ENCODE measurements around the gene KRT78.

KRT78 gene

DNA sequence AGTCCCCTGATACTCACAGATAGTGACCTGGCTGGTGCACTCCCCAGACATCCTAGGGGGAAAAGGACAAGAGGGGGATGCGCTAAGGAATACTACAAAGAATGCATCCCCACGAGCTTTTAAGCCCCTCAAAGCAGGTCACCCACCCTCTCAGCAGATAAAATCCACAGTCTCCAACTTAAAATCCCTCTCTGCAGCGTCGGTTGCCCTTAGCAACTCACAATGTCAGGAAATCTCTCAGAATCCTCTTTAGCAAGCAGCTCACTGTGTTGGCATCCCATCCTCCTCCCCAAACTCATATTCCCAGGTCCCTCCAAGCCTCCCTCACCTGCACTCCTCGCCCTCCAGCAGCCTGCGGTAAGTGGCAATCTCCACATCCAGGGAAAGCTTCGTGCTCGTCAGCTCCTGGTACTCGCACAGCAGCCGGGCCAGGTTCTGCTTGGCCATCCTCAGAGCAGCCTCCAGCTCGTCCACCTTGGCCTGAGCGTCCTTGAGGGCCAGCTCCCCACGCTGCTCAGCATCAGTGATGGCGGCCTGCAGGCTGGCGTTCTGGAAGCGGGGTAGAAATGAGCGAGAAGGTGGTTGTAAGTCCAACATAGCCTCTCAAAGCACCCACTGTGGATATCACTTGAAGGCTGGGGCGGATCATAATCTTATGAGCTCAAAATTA lies 9.2 kb downstream of the KRT78 start:
- no peak for DNase-seq (ENCODE audit: low read depth)

- no peak for DNase-seq (ENCODE audit: low read depth)
Observed at GRCh38 chr12:52838609-52839435, 10.0 kb downstream of the KRT78 start.

DNA sequence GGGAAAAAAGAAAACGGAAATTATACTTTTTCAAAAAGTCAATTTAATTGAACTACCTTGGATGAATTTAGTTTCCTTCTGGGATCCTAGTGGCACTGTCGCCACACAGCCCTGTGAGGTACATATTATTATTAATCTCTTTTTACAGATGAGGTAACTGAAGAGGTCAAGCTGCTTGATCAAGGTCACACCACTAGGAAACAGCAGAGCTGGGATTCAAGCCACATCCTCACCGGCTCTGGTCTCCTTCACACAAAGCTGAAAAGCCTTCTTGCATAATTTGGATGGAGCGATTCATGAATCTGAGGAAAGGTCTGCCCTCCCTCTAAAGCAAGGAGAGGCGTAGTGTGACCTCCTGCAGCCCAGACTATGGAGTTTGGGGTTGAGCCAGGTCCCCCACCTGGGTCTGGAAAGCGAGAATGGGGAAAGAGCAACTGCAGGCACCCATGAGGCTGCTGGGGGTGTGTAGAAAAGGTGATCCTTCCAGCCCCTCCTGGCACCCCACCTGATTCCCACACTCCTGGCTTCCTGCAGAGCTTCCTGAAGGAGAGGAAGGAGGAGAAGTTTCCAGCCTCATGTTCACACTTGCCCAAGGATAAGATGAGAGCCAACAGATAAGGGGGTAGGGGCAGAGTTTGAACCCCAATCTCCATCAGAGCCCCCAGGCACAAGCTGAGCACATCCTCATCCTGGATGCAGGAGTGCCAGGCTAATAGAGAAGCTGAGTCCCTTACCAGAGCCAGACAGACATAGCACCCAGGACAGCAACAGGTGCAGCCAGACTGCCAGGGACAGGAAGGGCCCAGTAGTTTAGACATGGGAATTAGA lies 10.8 kb downstream of the KRT78 start:
- DNase-seq (ENCODE audit: low read depth) = no peak

DNA sequence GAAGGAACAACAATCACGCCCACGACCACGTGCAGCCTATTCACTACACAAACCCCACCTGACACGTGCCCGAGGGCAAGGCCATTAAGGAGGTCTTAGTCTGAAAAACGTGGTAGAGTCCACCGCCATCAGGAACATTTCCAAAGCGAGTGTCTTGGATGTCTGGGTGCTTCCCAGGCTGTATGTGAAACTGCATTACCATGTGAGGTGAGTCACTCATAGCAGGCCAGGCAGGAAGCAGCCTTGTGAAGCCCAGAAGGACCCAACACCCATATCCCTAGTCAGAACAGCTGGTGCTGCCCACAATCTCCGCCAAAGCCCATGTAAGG lies 11.4 kb downstream of the KRT78 start:
- no peak for DNase-seq (ENCODE audit: low read depth)

DNA sequence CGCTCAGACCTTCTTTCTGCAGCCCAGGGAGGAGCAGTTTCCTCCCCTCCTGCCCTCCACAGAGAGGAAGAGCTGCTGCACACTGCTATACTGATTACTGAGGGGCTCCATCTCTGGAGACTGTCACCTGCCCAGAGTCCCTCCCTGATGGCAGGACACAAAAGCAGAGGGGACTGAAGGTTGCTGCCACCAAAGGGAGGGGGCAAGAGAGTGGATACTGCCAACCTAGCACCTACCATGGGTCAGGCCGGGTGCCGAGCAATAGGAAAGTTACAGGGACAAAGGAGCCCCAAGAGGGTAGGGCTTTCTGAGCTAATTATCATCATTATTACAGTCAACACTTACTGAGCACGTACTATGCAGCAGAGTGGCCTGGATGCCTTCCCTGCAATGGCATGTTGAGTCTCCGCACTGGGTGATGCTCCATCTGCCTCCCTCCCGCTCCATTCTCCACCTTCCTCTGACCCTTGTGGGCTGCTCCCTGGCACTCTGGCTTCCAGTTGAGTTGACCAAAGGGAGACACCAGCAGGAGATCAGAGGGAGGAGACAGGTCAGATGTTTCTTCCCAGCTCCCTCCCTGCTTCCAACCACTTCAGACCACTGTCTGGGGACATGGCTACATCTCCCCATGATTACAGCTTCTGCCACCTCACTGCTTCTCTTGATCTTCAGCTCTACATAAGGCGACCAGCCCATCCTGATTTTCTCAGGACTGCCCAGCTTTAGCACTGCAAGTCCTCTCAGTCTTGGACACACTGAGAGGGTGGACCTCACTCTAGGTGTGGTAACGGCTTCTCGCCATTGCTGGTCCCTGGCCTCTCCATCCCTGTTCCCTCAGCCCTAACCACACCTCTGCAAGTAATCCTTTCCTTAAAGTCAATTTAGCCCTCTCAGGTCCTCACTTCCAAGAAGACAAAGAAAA lies 12.0 kb downstream of the KRT78 start:
- no peak for DNase-seq (ENCODE audit: low read depth)

- DNase-seq (ENCODE audit: low read depth) = peak; percentile 59
Observed at GRCh38 chr12:52836042-52836466, 12.7 kb downstream of the KRT78 start.

- DNase-seq (ENCODE audit: low read depth) = no peak
Observed at GRCh38 chr12:52835271-52836041, 13.3 kb downstream of the KRT78 start.

DNA sequence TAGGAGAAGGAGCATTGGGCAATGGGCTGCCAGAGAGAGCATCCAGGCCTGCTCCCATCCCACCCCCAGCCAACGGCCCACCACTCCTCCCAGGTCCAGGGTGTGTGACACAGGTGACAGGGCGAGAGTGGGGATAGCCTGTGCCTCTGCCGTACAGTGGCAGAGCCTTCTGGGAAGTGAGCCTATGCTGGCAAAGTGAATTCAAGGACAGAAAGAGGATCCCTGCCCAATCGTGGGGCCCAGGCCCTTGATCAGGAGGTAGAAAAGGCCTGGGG lies 14.1 kb downstream of the KRT78 start:
- no peak for DNase-seq (ENCODE audit: low read depth)

DNA sequence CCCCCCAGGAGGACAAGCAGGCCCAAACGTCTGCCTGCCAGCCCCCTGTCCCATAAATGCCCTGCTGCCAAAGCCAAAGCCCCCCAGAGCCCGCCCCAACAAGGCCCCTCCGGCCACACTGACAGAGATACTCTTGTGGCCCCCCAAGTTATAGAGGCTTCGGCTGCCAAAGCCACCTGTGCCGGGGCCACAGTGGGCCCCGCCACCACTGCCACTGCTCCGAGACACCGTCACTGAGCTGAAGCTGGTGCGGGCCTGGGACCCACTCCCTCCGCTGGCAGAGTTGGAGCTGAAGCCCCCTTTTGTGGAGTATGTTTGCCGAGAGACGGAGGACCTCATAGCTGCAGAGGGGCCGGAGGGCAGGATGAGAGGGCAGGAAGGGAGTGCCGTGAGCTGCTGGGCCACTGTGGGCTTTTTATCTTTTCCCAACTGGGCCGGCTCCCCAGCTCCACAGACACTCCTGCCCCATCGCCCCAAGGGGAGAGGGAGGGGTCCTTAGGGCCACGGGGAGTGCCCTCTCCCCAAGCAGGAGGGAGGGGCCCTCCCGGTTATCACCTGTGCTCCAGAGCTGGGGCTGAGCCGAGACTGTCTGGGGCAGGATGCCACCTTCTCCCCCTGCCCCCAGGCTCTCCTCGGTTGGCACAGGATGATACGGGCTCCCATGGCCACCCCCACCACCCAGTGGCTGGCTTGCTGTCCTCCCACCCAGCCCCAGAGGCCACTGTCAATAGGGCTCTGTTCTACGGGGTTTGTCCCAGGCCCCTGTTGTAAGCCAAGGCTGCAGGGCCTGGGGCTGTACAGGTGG lies 14.7 kb downstream of the KRT78 start, which contains the start of gene KRT79:
KRT79 (minus strand) TSS at position 390 of the 805 bp plus-strand sequence; CDS start at position 339, 51 bp downstream.
- no peak for DNase-seq (ENCODE audit: low read depth)

DNA sequence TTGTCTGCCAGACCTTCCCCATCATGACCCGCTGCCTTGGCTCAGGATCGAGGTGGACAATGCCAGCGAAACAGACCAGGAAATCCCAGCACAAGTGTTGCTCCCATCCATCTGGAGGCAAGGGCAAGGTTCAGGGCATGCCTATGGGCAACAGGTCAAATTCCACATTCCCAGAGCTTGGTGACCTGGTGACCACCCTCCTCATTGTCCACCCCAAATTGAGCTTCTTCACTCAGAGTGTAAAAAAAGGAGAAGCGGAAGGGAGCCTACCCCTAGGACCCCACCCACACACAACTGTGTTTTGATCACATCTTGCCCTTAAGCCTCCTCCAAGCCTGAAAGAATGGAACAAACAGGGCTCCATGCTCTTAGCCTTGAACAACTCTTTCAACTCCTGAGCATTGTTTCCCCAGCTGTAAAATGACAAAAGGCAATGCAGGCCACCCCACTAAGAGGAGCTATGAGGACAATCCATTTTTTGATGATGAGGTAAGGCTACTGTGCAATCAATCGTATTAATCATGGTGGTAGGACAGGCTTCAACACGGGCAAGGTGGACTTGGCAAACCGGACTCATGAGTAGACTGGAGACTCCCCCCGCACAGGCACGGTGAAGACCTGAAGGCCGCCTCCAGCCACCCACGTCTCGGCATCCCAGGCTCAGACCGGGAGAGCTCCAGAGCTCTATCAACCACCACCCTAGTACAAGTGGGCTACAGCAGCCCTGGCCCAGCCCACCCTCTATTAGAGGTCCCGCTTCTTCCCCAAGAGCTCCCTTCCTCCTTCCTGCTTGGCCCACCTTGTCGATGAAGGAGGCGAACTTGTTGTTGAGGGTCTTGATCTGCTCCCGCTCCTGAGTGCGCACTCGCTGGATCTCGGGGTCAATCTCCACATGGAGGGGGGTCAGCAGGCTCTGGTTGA lies 15.5 kb downstream of the KRT78 start:
- DNase-seq (ENCODE audit: low read depth) = no peak

- no peak for DNase-seq (ENCODE audit: low read depth)
Observed at GRCh38 chr12:52832451-52832850, 16.3 kb downstream of the KRT78 start.

- DNase-seq (ENCODE audit: low read depth) = no peak
Observed at GRCh38 chr12:52831251-52831650, 17.5 kb downstream of the KRT78 start.

- no peak for DNase-seq (ENCODE audit: low read depth)
Observed at GRCh38 chr12:52829986-52830770, 18.6 kb downstream of the KRT78 start.

DNA sequence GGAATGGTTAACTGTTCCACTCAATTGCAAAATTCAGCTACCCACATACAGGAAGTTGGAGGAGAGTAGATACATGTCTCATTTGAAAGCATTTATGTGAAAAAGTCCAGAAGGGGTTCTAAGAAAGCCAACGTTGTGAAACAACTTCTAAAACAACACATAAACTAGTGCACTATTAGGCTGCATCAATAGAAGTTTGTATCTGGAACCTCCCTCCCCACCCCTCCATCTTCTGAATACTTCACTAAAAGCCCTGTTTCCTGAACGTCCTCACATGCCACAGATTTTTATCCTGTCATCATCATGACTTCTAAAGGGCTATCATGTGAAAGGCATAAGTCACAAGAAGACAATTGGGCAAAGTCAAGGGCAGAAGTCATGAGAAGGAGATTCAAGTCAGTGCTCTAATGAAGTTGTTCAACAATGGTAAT lies 20.2 kb downstream of the KRT78 start:
- no peak for DNase-seq (ENCODE audit: low read depth)

GRCh38 chr12:52828156-52828555 lies 20.6 kb downstream of the KRT78 start:
- no peak for DNase-seq (ENCODE audit: low read depth)

DNA sequence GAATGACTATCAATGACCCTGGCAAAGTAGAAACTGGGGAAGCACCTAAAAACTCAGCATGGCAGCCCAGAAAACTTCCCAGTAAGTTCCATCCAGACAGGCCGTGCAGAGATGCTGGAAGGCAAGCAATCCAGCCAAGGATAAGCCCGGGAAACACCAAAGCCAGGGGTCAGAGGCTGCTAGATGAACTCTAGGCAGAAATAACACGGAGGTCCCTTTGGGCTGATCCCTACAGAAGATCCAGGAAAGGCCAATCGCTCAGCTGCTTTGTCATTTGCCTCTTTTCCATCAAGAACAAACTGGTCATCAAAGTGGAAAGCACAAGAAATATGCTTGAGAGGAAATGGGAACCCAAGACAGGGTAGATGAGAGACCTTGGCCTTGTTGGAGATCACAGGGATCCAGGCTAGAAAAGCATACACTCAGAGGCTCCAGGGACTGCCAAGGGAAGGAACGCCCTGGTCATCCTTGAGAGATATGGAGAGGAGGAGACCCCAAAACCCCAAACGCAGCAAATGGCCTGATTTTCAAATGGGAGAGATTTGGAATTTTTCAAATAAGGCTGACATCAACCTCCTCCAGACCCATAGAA lies 21.2 kb downstream of the KRT78 start:
- no peak for DNase-seq (ENCODE audit: low read depth)

- no peak for DNase-seq (ENCODE audit: low read depth)
Observed at GRCh38 chr12:52826611-52827498, 21.9 kb downstream of the KRT78 start.

Data from activated T-cell treated with anti-CD3 and anti-CD28 coated beads for 24 hours (primary cell).